ENCODE results near the gene ATP5PD.

The ATP5PD gene

DNA sequence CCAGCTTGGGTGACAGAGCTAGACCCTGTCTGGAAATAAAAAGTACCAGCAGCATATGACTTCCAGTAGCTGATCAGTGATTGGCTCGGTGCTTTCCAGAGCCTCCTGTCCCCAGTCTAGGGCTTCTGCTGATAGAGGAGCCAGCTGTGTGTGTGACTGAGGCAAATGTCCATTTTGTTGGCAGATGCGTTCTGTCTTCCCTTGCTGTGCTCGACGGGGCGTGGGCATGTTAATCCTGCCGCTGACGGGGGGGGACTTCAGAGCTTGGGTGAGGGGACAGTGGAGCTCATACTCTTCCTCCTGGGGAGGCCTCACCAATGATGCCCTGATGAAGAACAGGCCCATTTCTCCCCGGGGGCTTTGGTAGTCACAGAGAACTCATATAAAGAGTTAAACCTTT is 14.8 kb upstream of the ATP5PD start:
- H4K91ac ChIP-seq (ENCODE audit: low read depth, low read length) = no peak overlapping the region
- no peak overlapping the region for H2AK5ac ChIP-seq (ENCODE audit: low read length)
- H2BK5ac ChIP-seq (ENCODE audit: low read depth, low read length, poor library complexity) = no peak overlapping the region
- H3K23ac ChIP-seq (ENCODE audit: low read length) = no peak overlapping the region
- H4K12ac ChIP-seq (ENCODE audit: low read depth, low read length) = no peak overlapping the region
- H3K27me3 ChIP-seq (ENCODE audit: insufficient read depth, low read length) = no peaks in the 10 kb centered on the region
- no peak overlapping the region for H4K8ac ChIP-seq (ENCODE audit: low read depth, low read length)
- H3K27ac ChIP-seq (ENCODE audit: low read depth, low read length) = no peak overlapping the region
- H2AFZ ChIP-seq (ENCODE audit: insufficient read depth, low read length, poor library complexity) = no peak overlapping the region
- no peak overlapping the region for H3K4ac ChIP-seq (ENCODE audit: low read depth, low read length)
- peaks cover 50 to 58% of the 10 kb centered on the region in 2 experiments for H3K36me3 ChIP-seq (ENCODE audit: control insufficient read depth in 1 of 2, insufficient read depth in 2 of 2, low read length in 2 of 2)
- WGBS (ENCODE audit: extremely low coverage, insufficient coverage, insufficient read length) = no CpG with 5 or more reads among the region's 8 CpGs
- H3K18ac ChIP-seq (ENCODE audit: low read length) = no peak overlapping the region
- no peak overlapping the region for H2BK120ac ChIP-seq (ENCODE audit: insufficient read depth, low read length, poor library complexity)
- no peak overlapping the region for H3K4me2 ChIP-seq (ENCODE audit: low read length)
- H2BK12ac ChIP-seq (ENCODE audit: low read length) = no peak overlapping the region
- no peaks in the 10 kb centered on the region for H3K79me2 ChIP-seq (ENCODE audit: control insufficient read depth, insufficient read depth, low read length, poor library complexity)
- no peaks in the 10 kb centered on the region for H3K9me3 ChIP-seq (ENCODE audit: insufficient read depth, low read depth, low read length)
- no peaks in the 10 kb centered on the region for H3K4me1 ChIP-seq (ENCODE audit: control insufficient read depth in 1 of 2, insufficient read depth in 2 of 2, low read length in 2 of 2)
- no peak overlapping the region for H3K4me3 ChIP-seq (ENCODE audit: low read depth, low read length)
- no peak overlapping the region for H3K9ac ChIP-seq (ENCODE audit: low read length)
- H3K79me1 ChIP-seq (ENCODE audit: low read length) = no peaks in the 10 kb centered on the region
- DNase-seq = no peak
- H3K14ac ChIP-seq (ENCODE audit: low read length) = no peak overlapping the region

DNA sequence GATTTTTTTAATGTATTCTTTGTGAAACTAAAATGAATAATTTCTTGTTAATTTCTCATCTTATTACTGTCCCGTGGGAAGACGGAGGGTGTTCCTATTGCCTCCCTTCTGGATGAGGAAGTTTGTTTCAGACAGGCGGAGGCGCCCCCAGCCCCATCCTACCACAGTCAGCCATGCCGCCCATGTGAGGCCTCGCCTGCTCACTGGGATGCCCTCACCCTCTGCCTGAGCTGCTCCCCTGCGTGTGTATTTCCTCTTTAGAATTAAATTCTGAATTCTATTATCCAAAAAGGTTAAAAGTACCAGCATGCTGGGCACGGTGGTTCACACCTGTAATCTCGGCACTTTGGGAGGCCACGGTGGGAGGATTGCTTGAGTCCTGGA is 14.3 kb upstream of the ATP5PD start:
- H3K36me3 ChIP-seq (ENCODE audit: control insufficient read depth in 1 of 2, insufficient read depth in 2 of 2, low read length in 2 of 2) = peaks cover 50 to 58% of the 10 kb centered on the region in 2 experiments
- H3K23ac ChIP-seq (ENCODE audit: low read length) = no peak overlapping the region
- H2AFZ ChIP-seq (ENCODE audit: insufficient read depth, low read length, poor library complexity) = no peak overlapping the region
- no peak overlapping the region for H2BK12ac ChIP-seq (ENCODE audit: low read length)
- no peak overlapping the region for H4K91ac ChIP-seq (ENCODE audit: low read depth, low read length)
- WGBS (ENCODE audit: extremely low coverage, insufficient coverage, insufficient read length) = no CpG with 5 or more reads among the region's 10 CpGs
- H3K9me3 ChIP-seq (ENCODE audit: insufficient read depth, low read depth, low read length) = no peaks in the 10 kb centered on the region
- no peak overlapping the region for H3K18ac ChIP-seq (ENCODE audit: low read length)
- H3K27ac ChIP-seq (ENCODE audit: low read depth, low read length) = no peak overlapping the region
- H2AK5ac ChIP-seq (ENCODE audit: low read length) = no peak overlapping the region
- no peak overlapping the region for H4K12ac ChIP-seq (ENCODE audit: low read depth, low read length)
- H3K4me1 ChIP-seq (ENCODE audit: control insufficient read depth in 1 of 2, insufficient read depth in 2 of 2, low read length in 2 of 2) = no peaks in the 10 kb centered on the region
- H3K4ac ChIP-seq (ENCODE audit: low read depth, low read length) = no peak overlapping the region
- no peak overlapping the region for H2BK5ac ChIP-seq (ENCODE audit: low read depth, low read length, poor library complexity)
- H3K9ac ChIP-seq (ENCODE audit: low read length) = no peak overlapping the region
- DNase-seq = no peak
- H3K4me2 ChIP-seq (ENCODE audit: low read length) = no peak overlapping the region
- H4K8ac ChIP-seq (ENCODE audit: low read depth, low read length) = no peak overlapping the region
- H3K79me1 ChIP-seq (ENCODE audit: low read length) = no peaks in the 10 kb centered on the region
- H3K14ac ChIP-seq (ENCODE audit: low read length) = no peak overlapping the region
- H3K79me2 ChIP-seq (ENCODE audit: control insufficient read depth, insufficient read depth, low read length, poor library complexity) = no peaks in the 10 kb centered on the region
- no peak overlapping the region for H2BK120ac ChIP-seq (ENCODE audit: insufficient read depth, low read length, poor library complexity)
- H3K4me3 ChIP-seq (ENCODE audit: low read depth, low read length) = no peak overlapping the region
- no peaks in the 10 kb centered on the region for H3K27me3 ChIP-seq (ENCODE audit: insufficient read depth, low read length)

DNA sequence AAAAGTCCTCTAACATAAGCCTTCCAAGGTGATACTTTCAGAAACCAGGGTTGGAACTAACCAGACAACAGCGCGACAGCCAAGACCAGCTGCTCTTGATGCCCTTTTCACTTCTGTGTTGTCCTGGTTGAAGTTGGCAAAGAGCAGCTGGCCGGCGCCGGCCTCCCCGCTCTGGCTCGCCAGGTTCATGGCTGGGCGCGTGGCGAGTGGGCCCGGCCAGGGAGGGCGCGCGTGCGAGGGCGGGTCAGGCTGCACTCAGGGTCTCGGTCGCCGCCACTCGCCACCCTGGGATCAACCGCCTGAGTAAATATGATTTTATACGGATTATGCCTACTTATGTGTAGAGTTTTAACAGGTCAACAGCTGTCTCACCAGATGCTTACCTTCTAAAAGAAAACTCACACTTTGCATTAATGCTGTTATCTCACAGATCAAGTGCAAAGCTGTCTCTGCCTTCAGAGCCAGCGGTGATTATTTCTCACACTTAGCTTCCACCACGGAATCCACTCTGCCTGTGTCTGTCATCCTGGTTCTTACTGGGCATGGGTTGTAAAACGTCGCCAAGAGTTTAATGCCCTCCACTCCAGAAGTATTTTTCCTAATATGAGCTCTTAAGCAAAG is 13.8 kb upstream of the ATP5PD start:
- Histone ChIP-seq H4K8ac (ENCODE audit: low read depth, low read length) (no peak overlapping the region), H2BK12ac (ENCODE audit: low read length) (no peak overlapping the region), H3K4ac (ENCODE audit: low read depth, low read length) (no peak overlapping the region), H2AK5ac (ENCODE audit: low read length) (no peak overlapping the region), H3K27ac (ENCODE audit: low read depth, low read length) (no peak overlapping the region), H3K14ac (ENCODE audit: low read length) (no peak overlapping the region), H3K79me2 (ENCODE audit: control insufficient read depth, insufficient read depth, low read length, poor library complexity) (no peaks in the 10 kb centered on the region), H3K23ac (ENCODE audit: low read length) (no peak overlapping the region), H3K79me1 (ENCODE audit: low read length) (no peaks in the 10 kb centered on the region), H4K12ac (ENCODE audit: low read depth, low read length) (no peak overlapping the region), H3K18ac (ENCODE audit: low read length) (no peak overlapping the region), H2BK5ac (ENCODE audit: low read depth, low read length, poor library complexity) (no peak overlapping the region), H3K4me1 (ENCODE audit: control insufficient read depth in 1 of 2, insufficient read depth in 2 of 2, low read length in 2 of 2) (no peaks in the 10 kb centered on the region), H3K4me2 (ENCODE audit: low read length) (no peak overlapping the region), H4K91ac (ENCODE audit: low read depth, low read length) (no peak overlapping the region), H3K9ac (ENCODE audit: low read length) (no peak overlapping the region), H2BK120ac (ENCODE audit: insufficient read depth, low read length, poor library complexity) (no peak overlapping the region), H3K9me3 (ENCODE audit: insufficient read depth, low read depth, low read length) (no peaks in the 10 kb centered on the region), H2AFZ (ENCODE audit: insufficient read depth, low read length, poor library complexity) (no peak overlapping the region), H3K4me3 (ENCODE audit: low read depth, low read length) (no peak overlapping the region), H3K36me3 (ENCODE audit: control insufficient read depth in 1 of 2, insufficient read depth in 2 of 2, low read length in 2 of 2) (peaks cover 52 to 58% of the 10 kb centered on the region in 2 experiments), H3K27me3 (ENCODE audit: insufficient read depth, low read length) (no peaks in the 10 kb centered on the region)
- no peak for DNase-seq
- WGBS (ENCODE audit: extremely low coverage, insufficient coverage, insufficient read length) = no CpG with 5 or more reads among the region's 26 CpGs

DNA sequence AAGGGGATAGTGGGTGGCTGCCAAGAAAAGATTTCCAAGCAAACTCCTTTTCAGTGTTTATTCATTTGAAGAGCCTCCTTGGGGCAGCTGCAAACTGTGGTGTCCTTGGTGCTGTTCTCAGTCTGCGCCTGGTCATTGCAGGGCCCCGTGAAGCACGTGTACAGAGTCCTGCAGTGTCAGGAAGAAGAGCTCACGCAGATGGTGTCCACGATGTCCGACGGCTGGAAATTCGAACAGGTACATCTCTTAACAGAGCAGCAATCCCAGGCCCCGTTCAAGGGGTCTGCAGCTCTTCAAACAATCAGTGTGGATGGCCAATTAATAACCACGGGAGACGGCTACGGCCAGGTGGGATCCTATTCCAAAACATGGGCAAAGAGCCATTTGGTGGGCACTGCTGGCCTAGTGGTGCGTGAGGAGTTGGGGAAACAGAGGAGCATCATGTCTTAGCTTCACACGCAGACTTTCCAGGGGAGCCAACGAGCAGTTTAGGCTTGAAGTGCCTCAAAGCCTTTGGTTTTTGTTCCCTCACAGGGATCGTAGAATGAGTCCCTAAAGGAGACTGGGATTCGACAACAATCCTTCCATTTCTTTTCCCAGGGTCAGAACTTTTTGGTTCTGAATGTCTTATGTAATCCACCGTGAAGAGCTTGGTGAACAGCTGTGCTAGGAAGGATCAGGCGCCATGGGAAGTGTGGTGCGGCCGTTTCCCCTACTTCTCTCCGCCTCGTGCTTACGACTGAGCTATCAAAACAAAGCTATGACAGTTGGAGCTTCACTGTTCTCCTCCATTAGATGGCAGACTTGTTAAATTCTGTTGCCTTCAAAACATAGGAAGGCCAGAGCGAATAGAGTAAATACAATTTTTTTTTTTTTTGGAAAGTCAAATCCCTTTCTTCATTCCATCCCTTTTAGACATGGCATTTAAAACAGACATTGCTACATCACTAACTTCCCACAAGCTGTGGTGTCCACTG is 12.9 kb upstream of the ATP5PD start:
- Histone ChIP-seq H2AFZ (ENCODE audit: insufficient read depth, low read length, poor library complexity) (no peak overlapping the region), H3K79me2 (ENCODE audit: control insufficient read depth, insufficient read depth, low read length, poor library complexity) (no peaks in the 10 kb centered on the region), H3K36me3 (ENCODE audit: control insufficient read depth in 1 of 2, insufficient read depth in 2 of 2, low read length in 2 of 2) (peaks cover 53 to 55% of the 10 kb centered on the region in 2 experiments), H2BK5ac (ENCODE audit: low read depth, low read length, poor library complexity) (no peak overlapping the region), H3K9me3 (ENCODE audit: insufficient read depth, low read depth, low read length) (no peaks in the 10 kb centered on the region), H3K18ac (ENCODE audit: low read length) (no peak overlapping the region), H3K27ac (ENCODE audit: low read depth, low read length) (no peak overlapping the region), H3K79me1 (ENCODE audit: low read length) (no peaks in the 10 kb centered on the region), H3K4me2 (ENCODE audit: low read length) (no peak overlapping the region), H3K14ac (ENCODE audit: low read length) (no peak overlapping the region), H3K27me3 (ENCODE audit: insufficient read depth, low read length) (no peaks in the 10 kb centered on the region), H4K91ac (ENCODE audit: low read depth, low read length) (no peak overlapping the region), H3K9ac (ENCODE audit: low read length) (no peak overlapping the region), H3K4me3 (ENCODE audit: low read depth, low read length) (no peak overlapping the region), H3K4ac (ENCODE audit: low read depth, low read length) (no peak overlapping the region), H3K23ac (ENCODE audit: low read length) (no peak overlapping the region), H2BK12ac (ENCODE audit: low read length) (no peak overlapping the region), H4K8ac (ENCODE audit: low read depth, low read length) (no peak overlapping the region), H4K12ac (ENCODE audit: low read depth, low read length) (no peak overlapping the region), H2AK5ac (ENCODE audit: low read length) (no peak overlapping the region), H2BK120ac (ENCODE audit: insufficient read depth, low read length, poor library complexity) (no peak overlapping the region), H3K4me1 (ENCODE audit: control insufficient read depth in 1 of 2, insufficient read depth in 2 of 2, low read length in 2 of 2) (no peaks in the 10 kb centered on the region)
- DNase-seq = peak in 1 of 2 donors; percentile 72
- WGBS (ENCODE audit: extremely low coverage, insufficient coverage, insufficient read length) = no CpG with 5 or more reads among the region's 25 CpGs
